ENCODE results near the gene RABAC1. TPM values are rescaled to one million over a fixed set of nuclear protein-coding genes. Genes with fewer than 3 reads are reported as not detected.
"Not testable (repeated sequence)": the region's sequence is repeated elsewhere in the genome, so short reads cannot be mapped to it uniquely, and the experiment has no call there.

Gene RABAC1
- total RNA-seq, 1 donor from 2014 or later = 132 TPM

- ATAC-seq (no peak), DNase-seq (no peak)
- Histone ChIP-seq H3K9me3 (no peaks in the 10 kb centered on the region), H3K36me3 (no peaks in the 10 kb centered on the region), H3K4me3 (no peak overlapping the region), H3K27me3 (ENCODE audit: low read depth) (peaks cover 62% of the 10 kb centered on the region), H3K4me1 (no peaks in the 10 kb centered on the region), H3K27ac (no peak overlapping the region)
- TF ChIP-seq, protein P1, sequence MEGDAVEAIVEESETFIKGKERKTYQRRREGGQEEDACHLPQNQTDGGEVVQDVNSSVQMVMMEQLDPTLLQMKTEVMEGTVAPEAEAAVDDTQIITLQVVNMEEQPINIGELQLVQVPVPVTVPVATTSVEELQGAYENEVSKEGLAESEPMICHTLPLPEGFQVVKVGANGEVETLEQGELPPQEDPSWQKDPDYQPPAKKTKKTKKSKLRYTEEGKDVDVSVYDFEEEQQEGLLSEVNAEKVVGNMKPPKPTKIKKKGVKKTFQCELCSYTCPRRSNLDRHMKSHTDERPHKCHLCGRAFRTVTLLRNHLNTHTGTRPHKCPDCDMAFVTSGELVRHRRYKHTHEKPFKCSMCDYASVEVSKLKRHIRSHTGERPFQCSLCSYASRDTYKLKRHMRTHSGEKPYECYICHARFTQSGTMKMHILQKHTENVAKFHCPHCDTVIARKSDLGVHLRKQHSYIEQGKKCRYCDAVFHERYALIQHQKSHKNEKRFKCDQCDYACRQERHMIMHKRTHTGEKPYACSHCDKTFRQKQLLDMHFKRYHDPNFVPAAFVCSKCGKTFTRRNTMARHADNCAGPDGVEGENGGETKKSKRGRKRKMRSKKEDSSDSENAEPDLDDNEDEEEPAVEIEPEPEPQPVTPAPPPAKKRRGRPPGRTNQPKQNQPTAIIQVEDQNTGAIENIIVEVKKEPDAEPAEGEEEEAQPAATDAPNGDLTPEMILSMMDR (IDR thresholded peaks at IDR 0.05) = no peak
- intact Hi-C loops (cut with DNase I) = no loop called here
Measured at GRCh38 chr19:41915776-41916414, 43.2 kb downstream of the RABAC1 start.

GRCh38 chr19:41915021-41915775, 43.9 kb downstream of the RABAC1 start:
- H3K4me3 ChIP-seq = no peak overlapping the region
- ATAC-seq = no peak

DNA sequence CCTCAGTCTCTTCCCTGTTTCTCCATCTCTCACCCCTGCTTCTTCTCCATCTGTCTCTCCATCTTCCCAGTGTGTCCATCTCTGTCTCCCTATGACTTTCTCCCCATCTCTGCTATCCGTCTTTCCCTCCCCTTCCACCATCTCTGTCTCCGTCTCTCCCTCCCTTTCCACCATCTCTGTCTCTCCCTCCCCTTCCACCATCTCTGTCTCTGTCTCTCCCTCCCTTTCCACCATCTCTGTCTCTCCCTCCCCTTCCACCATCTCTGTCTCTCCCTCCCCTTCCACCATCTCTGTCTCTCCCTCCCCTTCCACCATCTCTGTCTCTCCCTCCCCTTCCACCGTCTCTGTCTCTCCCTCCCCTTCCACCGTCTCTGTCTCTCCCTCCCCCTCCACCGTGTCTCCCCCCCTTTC, 44.7 kb downstream of the RABAC1 start:
- H3K4me1 ChIP-seq; H3K27ac ChIP-seq; intact Hi-C loops (cut with DNase I); H3K4me3 ChIP-seq; DNase-seq; ATAC-seq; H3K36me3 ChIP-seq; H3K9me3 ChIP-seq: not testable (repeated sequence)
- H3K27me3 ChIP-seq (ENCODE audit: low read depth) = peaks cover 53% of the 10 kb centered on the region

More at GRCh38 chr19:41915021-41915775, 43.9 kb downstream of the RABAC1 start:
- Histone ChIP-seq H3K27ac (no peak overlapping the region), H3K27me3 (ENCODE audit: low read depth) (peaks cover 55% of the 10 kb centered on the region), H3K4me1 (no peaks in the 10 kb centered on the region), H3K9me3 (no peaks in the 10 kb centered on the region), H3K36me3 (no peaks in the 10 kb centered on the region)
- no peak for DNase-seq
- TF ChIP-seq, protein P1 (IDR thresholded peaks at IDR 0.05) = no peak
- intact Hi-C loops (cut with DNase I) = no loop called here

GRCh38 chr19:41913538-41914423, 45.3 kb downstream of the RABAC1 start:
- no peaks in the 10 kb centered on the region for H3K36me3 ChIP-seq
- H3K9me3 ChIP-seq = no peaks in the 10 kb centered on the region
- no peaks in the 10 kb centered on the region for H3K4me1 ChIP-seq
- DNase-seq (no peak), ATAC-seq (no peak)
- H3K27ac ChIP-seq = no peak overlapping the region
- no peak overlapping the region for H3K4me3 ChIP-seq
- H3K27me3 ChIP-seq (ENCODE audit: low read depth) = peaks cover 50% of the 10 kb centered on the region
- intact Hi-C loops (cut with DNase I) = no loop called here
- TF ChIP-seq, protein P1 (IDR thresholded peaks at IDR 0.05) = no peak

- Histone ChIP-seq H3K4me3 (no peak overlapping the region), H3K4me1 (no peaks in the 10 kb centered on the region), H3K27ac (no peak overlapping the region), H3K36me3 (no peaks in the 10 kb centered on the region), H3K27me3 (ENCODE audit: low read depth) (peaks cover 50% of the 10 kb centered on the region), H3K9me3 (no peaks in the 10 kb centered on the region)
- intact Hi-C loops (cut with DNase I) = no loop called here
- DNase-seq (no peak), ATAC-seq (peak; percentile 11 to 22)
- TF ChIP-seq, protein P1 (IDR thresholded peaks at IDR 0.05) = no peak
Measured at GRCh38 chr19:41912899-41913537, 46.1 kb downstream of the RABAC1 start.

All from lower lobe of right lung (tissue), 2 donors.